Activated naive CD4-positive, alpha-beta T cell treated with Interleukin-2 at 50 U/mL for 16 hours (primary cell): ENCODE data around the gene SDC3.

Experiments used
- DNase-seq: peaks from one replicate; pipeline ENCODE4 v3.0.0-alpha.2; 2020

SDC3 gene

DNA sequence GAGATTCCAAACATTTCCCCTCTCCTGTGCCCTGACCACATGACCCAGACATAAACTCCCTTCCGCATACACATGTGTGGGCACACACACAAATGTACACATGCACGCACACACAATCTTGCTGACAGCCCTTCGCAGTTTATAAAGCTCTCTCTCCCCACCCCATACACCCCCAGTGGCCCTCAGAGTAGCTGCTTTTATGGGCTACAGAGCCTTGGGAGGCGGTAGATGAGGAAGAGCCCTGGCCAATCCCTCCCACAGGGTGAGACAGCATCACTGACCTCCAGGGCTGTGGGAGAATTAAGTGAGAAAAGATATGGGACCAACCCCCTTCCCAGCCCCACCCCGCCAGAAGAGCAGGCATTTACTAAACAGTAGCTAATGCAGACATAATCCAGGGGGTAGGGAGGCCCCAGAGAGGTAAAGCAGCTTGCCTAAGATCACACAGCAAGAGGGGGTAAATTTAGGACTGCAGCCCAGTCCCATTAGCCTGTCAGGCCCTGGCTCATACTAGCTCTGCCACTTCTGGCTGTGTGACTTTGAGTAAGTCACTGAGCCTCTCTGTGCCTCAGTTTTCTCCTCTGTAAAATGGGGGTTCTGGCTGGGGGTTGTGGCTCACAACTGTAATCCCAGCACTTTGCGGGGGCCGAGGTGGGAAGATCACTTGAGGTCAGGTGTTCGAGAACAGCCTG lies 5.1 kb downstream of the SDC3 start:
- DNase-seq, result no peak

- DNase-seq, result no peak
Observed at GRCh38 chr1:30902593-30903290, 5.8 kb downstream of the SDC3 start.

DNA sequence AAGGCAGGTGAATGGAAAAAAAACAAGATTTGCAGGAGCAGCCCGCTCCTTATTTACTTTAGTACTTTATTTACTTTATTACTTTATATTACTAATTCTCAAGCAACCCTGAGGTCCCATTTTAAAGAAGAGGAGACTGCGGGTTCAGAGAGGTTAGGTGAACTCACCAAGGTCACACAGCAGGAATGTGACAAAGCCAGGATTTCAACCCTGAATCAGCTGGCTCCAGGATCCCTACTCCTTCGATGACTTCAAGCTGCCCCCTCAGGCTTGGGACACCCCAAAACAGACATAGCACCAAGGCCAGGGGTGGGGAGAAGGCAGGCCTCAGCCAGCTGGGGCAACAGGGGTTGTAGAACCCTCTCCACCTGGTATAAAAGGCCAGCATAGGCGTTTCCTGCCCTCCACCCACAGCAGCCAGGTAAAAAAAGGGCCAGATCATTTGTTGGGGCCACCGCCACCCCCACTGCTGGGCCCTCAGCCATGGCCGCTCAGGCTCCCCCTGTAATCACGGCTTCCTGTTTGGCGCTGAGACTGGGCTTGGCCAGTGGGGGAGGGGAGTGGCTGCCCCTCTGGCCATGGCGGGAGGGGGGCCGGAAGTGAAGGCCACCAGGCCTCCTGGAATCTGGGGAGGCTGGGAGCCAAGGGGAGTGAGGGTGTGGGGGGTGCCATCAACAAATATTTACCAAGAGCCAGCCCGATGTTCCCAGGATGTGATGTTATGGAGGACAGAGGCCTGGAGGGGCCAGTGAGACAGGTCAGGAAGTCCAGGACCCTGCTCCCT lies 6.6 kb downstream of the SDC3 start:
- DNase-seq, result no peak

DNA sequence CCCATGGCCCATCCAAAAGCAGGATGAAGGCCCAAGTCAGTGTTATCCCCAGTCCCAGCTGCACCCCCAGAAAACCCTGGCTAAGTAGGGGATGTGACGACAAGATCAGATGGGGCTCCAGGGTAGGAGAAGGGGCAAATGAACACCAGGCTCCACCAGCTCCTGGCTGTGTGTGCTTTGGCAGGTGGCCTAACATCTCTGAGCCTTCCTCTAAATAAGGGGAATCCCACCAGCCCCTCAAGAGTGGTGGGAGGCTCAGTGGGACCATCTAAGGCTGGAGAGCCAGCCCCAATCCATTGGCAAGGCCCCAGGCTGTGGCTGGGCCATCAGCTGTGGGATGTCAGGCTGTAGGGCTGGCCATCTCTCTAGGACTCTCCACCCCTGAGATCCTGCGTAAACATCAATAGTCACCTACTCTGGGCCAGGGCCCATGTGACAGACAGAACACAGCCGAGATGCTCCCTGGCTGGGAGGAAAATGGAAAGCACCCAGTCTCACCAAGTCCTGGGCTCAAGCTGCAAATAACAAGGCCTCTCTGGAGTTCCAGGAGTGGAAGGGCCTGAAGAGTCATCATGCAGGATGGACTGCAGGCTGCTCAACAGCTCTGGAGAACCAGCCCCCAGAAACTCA lies 7.5 kb downstream of the SDC3 start:
- no peak for DNase-seq

- DNase-seq, result no peak
Observed at GRCh38 chr1:30900486-30900885, 8.1 kb downstream of the SDC3 start.

GRCh38 chr1:30899577-30900389 lies 8.8 kb downstream of the SDC3 start:
- no peak for DNase-seq

GRCh38 chr1:30898031-30898815 lies 10.3 kb downstream of the SDC3 start:
- DNase-seq, result no peak

- no peak for DNase-seq
Observed at GRCh38 chr1:30896905-30897304, 11.7 kb downstream of the SDC3 start.

- no peak for DNase-seq
Observed at GRCh38 chr1:30895944-30896660, 12.5 kb downstream of the SDC3 start.

DNA sequence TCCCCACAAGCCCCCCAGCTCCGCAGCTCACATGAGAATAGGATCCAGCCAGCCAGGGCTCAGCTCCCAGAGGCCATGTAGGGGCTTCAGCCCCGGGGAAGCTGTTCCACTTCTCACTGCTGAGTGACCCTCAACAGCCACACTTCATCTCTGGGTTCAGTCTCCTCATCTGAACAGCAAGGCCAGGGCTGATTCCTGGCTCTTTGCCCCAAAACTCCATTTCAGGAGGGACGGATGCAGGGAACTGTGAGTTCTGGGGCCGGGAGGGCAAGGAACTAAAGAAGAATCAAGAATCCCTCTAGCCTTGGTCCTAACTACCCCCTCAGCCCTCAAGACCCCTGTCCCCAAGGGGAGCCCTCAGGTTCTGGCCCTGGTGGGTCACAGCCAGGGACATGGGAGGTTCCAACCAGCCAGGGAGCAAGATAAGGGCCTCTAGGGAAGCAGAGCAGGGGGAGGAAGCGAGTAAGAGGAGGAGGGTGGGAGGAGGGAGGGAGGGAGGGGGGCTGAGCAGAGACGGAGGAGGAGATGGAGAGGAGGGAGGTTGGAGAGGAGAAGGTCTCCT lies 13.1 kb downstream of the SDC3 start:
- no peak for DNase-seq

- no peak for DNase-seq
Observed at GRCh38 chr1:30894508-30894973, 14.0 kb downstream of the SDC3 start.

DNA sequence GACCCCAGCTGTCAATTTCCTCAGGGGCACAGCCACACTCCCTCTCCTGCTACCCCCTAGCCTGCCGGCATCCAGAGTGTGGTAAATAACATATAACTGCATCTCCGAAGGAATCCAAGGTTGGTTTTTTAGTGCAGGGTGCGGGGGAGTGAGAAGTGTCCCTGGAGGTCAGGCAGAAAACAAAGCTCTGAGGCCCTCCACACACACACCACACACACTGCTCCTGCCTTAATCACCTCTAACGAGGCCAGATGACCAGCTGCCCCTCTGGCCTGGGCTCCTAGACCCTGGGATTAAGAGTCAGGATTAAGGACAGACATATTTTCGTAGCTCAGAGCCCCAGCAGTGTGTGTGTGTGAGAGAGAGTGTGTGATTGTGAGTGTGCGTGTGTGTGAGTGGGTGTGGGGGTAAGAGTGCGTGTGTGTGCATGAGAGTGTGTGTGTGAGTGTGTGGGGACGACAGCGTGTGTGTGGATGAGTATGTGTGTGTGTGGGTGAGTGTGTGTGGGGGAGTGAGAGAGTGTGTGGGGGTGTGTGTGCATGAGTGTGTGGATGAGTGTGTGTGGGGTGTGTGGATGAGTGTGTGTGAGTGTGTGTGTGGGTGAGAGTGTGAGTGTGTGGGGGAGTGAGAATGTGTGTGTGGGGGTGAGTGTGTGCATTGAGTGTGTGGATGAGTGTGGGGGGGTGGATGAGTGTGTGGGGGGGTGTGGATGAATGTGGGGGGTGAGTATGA lies 14.6 kb downstream of the SDC3 start:
- DNase-seq, result no peak

GRCh38 chr1:30892671-30893073 lies 15.9 kb downstream of the SDC3 start:
- DNase-seq, result no peak

DNA sequence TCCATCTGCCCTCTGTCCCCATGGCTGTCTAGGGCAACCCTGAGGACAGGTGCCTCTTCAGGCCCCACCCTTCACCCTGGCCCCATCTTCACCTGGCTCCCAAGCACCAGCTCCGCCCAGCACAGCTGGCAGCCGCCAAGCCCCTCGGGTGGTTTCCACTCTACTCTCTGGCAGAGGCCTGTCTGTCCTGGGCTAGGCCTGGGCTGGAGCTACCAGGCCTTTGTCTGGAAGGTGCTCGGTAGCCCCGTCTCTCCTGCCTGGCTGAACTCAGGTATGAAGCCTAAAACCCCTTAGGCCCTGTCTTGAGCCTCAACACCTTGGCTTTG lies 17.4 kb downstream of the SDC3 start:
- DNase-seq, result no peak

- DNase-seq, result no peak
Observed at GRCh38 chr1:30890502-30891226, 17.9 kb downstream of the SDC3 start.

DNA sequence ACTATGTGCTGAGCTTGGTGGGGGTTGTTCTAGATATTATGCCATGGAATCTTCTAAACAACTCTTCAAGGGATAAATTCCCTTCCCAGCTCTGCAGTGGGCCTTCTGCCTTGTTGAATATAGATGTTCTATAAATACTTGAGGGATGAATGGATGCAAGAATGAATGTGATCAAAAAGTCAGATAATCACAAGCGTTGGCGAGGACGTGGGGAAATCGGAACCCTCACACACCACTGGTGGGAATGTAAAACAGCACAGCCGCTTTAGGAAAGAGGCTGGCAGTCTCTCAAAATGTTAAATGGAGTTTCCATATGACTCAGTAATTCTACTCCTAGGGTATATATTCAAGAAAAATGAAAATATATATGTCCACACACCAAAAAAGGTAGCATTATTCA lies 19.0 kb downstream of the SDC3 start:
- no peak for DNase-seq

- DNase-seq, result no peak
Observed at GRCh38 chr1:30888975-30889374, 19.6 kb downstream of the SDC3 start.

- DNase-seq, result no peak
Observed at GRCh38 chr1:30888391-30888790, 20.2 kb downstream of the SDC3 start.
